ENCODE measurements around the gene GNLY.

DNA sequence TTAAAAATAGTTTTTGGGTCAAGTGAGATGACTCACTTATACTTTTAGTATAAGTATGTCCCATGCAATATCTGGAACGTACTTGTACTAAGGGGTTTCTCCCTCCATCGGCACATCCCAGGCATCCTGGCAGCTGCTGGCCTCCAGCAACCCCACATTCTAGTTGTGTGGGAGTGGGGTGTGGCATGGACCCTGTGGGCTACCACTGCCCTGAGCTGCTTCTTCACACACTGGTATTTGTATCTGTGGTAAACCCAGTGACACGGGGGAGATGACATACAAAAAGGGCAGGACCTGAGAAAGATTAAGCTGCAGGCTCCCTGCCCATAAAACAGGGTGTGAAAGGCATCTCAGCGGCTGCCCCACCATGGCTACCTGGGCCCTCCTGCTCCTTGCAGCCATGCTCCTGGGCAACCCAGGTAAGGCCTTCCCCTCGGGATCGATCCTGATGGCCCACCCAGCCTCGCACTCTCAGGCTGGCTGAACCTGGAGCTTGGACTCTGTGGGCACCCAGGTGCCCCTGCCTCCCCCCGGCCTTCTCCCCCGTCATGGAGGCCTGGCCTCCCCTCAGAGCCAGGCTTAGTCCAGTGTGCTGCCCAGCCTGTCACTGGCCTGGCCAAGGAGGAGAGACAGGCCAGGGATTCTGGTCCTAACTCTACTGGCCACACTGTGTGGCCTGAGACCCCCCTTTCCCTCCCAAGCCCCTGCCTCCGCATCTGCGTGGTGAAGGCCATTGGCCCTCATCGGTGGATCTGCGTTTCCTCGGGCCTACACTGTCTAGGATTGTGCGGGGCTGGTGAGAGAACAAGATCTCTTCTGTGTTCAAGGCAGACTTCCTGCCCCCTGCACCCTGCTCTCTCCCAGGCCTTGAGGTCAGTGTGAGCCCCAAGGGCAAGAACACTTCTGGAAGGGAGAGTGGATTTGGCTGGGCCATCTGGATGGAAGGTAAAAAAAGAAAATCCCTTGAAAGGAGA, at the start of gene GNLY:
- TF ChIP-seq, protein P1, sequence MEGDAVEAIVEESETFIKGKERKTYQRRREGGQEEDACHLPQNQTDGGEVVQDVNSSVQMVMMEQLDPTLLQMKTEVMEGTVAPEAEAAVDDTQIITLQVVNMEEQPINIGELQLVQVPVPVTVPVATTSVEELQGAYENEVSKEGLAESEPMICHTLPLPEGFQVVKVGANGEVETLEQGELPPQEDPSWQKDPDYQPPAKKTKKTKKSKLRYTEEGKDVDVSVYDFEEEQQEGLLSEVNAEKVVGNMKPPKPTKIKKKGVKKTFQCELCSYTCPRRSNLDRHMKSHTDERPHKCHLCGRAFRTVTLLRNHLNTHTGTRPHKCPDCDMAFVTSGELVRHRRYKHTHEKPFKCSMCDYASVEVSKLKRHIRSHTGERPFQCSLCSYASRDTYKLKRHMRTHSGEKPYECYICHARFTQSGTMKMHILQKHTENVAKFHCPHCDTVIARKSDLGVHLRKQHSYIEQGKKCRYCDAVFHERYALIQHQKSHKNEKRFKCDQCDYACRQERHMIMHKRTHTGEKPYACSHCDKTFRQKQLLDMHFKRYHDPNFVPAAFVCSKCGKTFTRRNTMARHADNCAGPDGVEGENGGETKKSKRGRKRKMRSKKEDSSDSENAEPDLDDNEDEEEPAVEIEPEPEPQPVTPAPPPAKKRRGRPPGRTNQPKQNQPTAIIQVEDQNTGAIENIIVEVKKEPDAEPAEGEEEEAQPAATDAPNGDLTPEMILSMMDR (IDR thresholded peaks at IDR 0.05; ENCODE audit: insufficient read depth, low read length, poor library complexity, severe bottlenecking), result no peak
- no peak for TF ChIP-seq EZH2phosphoT487 (conservative IDR thresholded peaks at IDR 0.05; ENCODE audit: low read length)
